GM19463 (cell line): Measurements from ENCODE around the gene MUC5B.
"Not testable (repeated sequence)": the region's sequence is repeated elsewhere in the genome, so short reads cannot be mapped to it uniquely, and the experiment has no call there.

ENCODE experiments used
- ATAC-seq: cut with Tn5 transposase; IDR thresholded peaks from one replicate; pipeline ENCODE4 v1.9.1; 2021; ENCODE audit warnings: mild to moderate bottlenecking, moderate library complexity; ENCODE audit not compliant: unreplicated experiment

The MUC5B gene

GRCh38 chr11:1191786-1192470, 30.9 kb upstream of the MUC5B start:
- not testable (repeated sequence) for ATAC-seq

GRCh38 chr11:1192741-1193325, 30.0 kb upstream of the MUC5B start:
- ATAC-seq: no peak

GRCh38 chr11:1193326-1194230, 29.3 kb upstream of the MUC5B start:
- ATAC-seq: no peak

GRCh38 chr11:1194231-1194976, 28.5 kb upstream of the MUC5B start:
- no peak for ATAC-seq

- ATAC-seq: no peak
Observed at GRCh38 chr11:1194977-1195681, 27.7 kb upstream of the MUC5B start.

- no peak for ATAC-seq
Observed at GRCh38 chr11:1195682-1196515, 27.0 kb upstream of the MUC5B start.

- no peak for ATAC-seq
Observed at GRCh38 chr11:1196516-1197391, 26.1 kb upstream of the MUC5B start.

- no peak for ATAC-seq
Observed at GRCh38 chr11:1197431-1197885, 25.4 kb upstream of the MUC5B start.

- no peak for ATAC-seq
Observed at GRCh38 chr11:1197886-1198560, 24.8 kb upstream of the MUC5B start.

GRCh38 chr11:1198561-1199240, 24.2 kb upstream of the MUC5B start:
- no peak for ATAC-seq

- no peak for ATAC-seq
Observed at GRCh38 chr11:1199241-1199750, 23.6 kb upstream of the MUC5B start.

- no peak for ATAC-seq
Observed at GRCh38 chr11:1199751-1200610, 22.9 kb upstream of the MUC5B start.

- ATAC-seq: no peak
Observed at GRCh38 chr11:1200611-1201191, 22.2 kb upstream of the MUC5B start.

GRCh38 chr11:1201395-1202153, 21.3 kb upstream of the MUC5B start:
- ATAC-seq: no peak

GRCh38 chr11:1202154-1202775, 20.6 kb upstream of the MUC5B start:
- ATAC-seq: no peak
